Stimulated activated naive CD8-positive, alpha-beta T cell treated with anti-CD3 and anti-CD28 coated beads, Interleukin-15, Interleukin-2, amounts not matched to agents 100 U/mL and 50 U/mL, for 24 hours (primary cell): Measurements from ENCODE around the gene GATAD2B.

Experiments
- ATAC-seq: fragments of 150-1000 bp; cut with Tn5 transposase; one replicate; pipeline ENCODE4 v1.10.0; 2021
- DNase-seq: peaks from one replicate; pipeline ENCODE4 v3.0.0; 2021

Gene GATAD2B

GRCh38 chr1:153922972-153923925, at the start of gene GATAD2B:
Gene GATAD2B (minus strand): TSS chr1:153922972. CDS start chr1:153828347, 94,625 bp downstream.
- DNase-seq (peak; percentile 97), ATAC-seq (peak; percentile 97)

GRCh38 chr1:153970346-153970745, 47.6 kb upstream of the GATAD2B start:
- ATAC-seq (no peak), DNase-seq (no peak)

- no peak for DNase-seq
- ATAC-seq: no peak
These were observed 46.2 kb upstream of the GATAD2B start for GRCh38 chr1:153968972-153969371.

- no peak for ATAC-seq
- DNase-seq: no peak
These were observed 45.6 kb upstream of the GATAD2B start for GRCh38 chr1:153968408-153968807.

GRCh38 chr1:153968000-153968363, 45.2 kb upstream of the GATAD2B start:
- ATAC-seq (no peak), DNase-seq (no peak)

GRCh38 chr1:153967107-153967999, 44.6 kb upstream of the GATAD2B start, which contains the start of gene CREB3L4:
Gene CREB3L4 (plus strand): TSS chr1:153967902. CDS start chr1:153968526, 624 bp downstream.
- DNase-seq: peak; percentile 85
- ATAC-seq: peak; percentile 91

GRCh38 chr1:153963850-153964331, 41.1 kb upstream of the GATAD2B start:
- DNase-seq (no peak), ATAC-seq (no peak)

- peak; percentile 51 for ATAC-seq
- DNase-seq: peak; percentile 98
These were observed 40.5 kb upstream of the GATAD2B start, which contains the start of gene SLC39A1 for GRCh38 chr1:153963030-153963849. Gene SLC39A1 (minus strand): TSS chr1:153963537. CDS start chr1:153962715, 822 bp downstream.

- no peak for DNase-seq
- ATAC-seq: no peak
These were observed 39.6 kb upstream of the GATAD2B start for GRCh38 chr1:153962088-153963029.

- no peak for DNase-seq
- no peak for ATAC-seq
These were observed 38.6 kb upstream of the GATAD2B start for GRCh38 chr1:153961421-153961820.

- no peak for ATAC-seq
- DNase-seq: no peak
These were observed 37.4 kb upstream of the GATAD2B start for GRCh38 chr1:153960206-153960605.

GRCh38 chr1:153959454-153959853, 36.7 kb upstream of the GATAD2B start:
- DNase-seq (no peak), ATAC-seq (no peak)

- DNase-seq (no peak), ATAC-seq (no peak)
These were observed 36.1 kb upstream of the GATAD2B start for GRCh38 chr1:153958961-153959260.

- peak; percentile 94 for ATAC-seq
- peak; percentile 97 for DNase-seq
These were observed 35.6 kb upstream of the GATAD2B start, which contains the start of gene CRTC2 for GRCh38 chr1:153958111-153958960. Gene CRTC2 (minus strand): TSS chr1:153958612. CDS start chr1:153958497, 115 bp downstream.

GRCh38 chr1:153957744-153958110, 35.0 kb upstream of the GATAD2B start:
- ATAC-seq (peak; percentile 7), DNase-seq (peak; percentile 61)

GRCh38 chr1:153956997-153957715, 34.4 kb upstream of the GATAD2B start:
- ATAC-seq (no peak), DNase-seq (no peak)

- ATAC-seq (no peak), DNase-seq (no peak)
These were observed 32.1 kb upstream of the GATAD2B start for GRCh38 chr1:153954826-153955225.

GRCh38 chr1:153953859-153954365, 31.1 kb upstream of the GATAD2B start:
- DNase-seq (no peak), ATAC-seq (no peak)

- no peak for DNase-seq
- ATAC-seq: no peak
These were observed 29.0 kb upstream of the GATAD2B start for GRCh38 chr1:153951801-153952200.
